ENCODE measurements around the gene ATP13A2.

GRCh38 chr1:17021896-17022295, 10.2 kb upstream of the ATP13A2 start:
- TF ChIP-seq CTCF (IDR thresholded peaks at IDR 0.05; ENCODE audit: insufficient read depth, low read length) (no peak), POLR2AphosphoS5 (IDR thresholded peaks at IDR 0.05; ENCODE audit: low read depth) (no peak), REST (IDR thresholded peaks at IDR 0.05; ENCODE audit: insufficient replicate concordance, low read depth) (no peak), SPI1 (IDR thresholded peaks at IDR 0.05; ENCODE audit: borderline replicate concordance, low read depth) (no peak)

Data from HL-60 (cell line).